ENCODE measurements around the gene GALNT9.

Gene GALNT9

DNA sequence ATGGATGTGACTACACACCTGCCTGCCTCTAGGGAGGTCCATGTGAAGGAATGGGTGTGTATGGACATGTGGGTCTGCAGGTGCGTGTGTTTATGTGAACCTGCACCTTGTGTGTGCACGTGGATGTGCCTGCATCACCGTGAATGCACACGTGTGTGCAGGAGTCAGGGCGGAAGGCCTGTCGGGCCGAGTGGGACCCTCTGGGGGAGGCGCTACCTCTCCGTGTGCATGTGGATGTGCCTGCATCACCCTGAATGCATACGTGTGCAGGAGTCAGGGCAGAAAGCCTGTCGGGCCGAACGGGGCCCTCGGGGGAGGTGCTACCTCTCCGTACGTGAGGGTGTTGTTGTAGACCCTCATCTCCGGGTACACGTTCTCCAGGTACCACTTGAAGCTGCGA lies 128.6 kb downstream of the GALNT9 start:
- H3K4me3 ChIP-seq (ENCODE audit: low read depth, low read length), result no peak overlapping the region
- no peak for DNase-seq (ENCODE audit: low read depth, low spot score)
- POLR2A ChIA-PET, result no interaction called here
- CTCF ChIA-PET, result no interaction called here
- TF ChIP-seq, protein P1, sequence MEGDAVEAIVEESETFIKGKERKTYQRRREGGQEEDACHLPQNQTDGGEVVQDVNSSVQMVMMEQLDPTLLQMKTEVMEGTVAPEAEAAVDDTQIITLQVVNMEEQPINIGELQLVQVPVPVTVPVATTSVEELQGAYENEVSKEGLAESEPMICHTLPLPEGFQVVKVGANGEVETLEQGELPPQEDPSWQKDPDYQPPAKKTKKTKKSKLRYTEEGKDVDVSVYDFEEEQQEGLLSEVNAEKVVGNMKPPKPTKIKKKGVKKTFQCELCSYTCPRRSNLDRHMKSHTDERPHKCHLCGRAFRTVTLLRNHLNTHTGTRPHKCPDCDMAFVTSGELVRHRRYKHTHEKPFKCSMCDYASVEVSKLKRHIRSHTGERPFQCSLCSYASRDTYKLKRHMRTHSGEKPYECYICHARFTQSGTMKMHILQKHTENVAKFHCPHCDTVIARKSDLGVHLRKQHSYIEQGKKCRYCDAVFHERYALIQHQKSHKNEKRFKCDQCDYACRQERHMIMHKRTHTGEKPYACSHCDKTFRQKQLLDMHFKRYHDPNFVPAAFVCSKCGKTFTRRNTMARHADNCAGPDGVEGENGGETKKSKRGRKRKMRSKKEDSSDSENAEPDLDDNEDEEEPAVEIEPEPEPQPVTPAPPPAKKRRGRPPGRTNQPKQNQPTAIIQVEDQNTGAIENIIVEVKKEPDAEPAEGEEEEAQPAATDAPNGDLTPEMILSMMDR (IDR thresholded peaks at IDR 0.05; ENCODE audit: insufficient read depth, low read length, missing control alignments), result no peak

DNA sequence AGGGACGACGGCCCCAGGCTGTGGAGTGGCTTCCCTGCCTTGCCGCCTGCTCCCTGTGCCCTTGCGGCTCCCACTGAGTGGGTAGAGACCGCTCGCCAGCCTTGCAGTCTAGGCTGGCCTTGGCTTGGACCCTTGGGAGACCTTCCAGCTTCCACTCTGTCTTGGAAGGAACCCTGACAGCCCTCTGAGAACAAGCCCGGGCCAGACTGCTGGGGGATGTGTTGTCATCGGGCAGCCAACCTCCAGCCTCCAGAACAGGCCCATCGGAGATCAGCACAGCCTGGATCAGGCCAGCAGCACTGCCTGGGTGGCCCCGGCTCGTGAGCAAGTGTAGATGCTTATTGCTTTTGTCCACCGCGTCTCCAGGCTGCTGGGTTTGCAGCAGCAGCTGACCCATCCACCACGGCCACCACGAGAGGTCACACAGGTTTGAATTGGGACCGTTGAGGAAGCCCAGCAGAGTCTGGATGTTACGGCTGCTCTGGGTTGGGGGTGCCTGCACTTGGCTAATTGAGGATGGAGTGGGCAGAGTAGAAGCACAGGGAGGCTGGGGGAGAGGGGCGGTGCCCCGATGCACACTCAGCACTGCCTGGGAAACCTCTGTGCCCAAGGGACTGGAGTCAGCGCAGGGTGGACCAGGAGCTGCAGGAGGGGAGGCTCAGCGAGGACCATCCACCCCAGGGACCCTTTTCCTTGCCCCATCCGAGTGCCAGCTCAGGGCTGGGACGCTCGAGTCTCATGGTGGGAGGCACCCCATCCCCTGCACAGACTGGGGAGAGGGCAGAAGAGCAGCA lies 129.7 kb downstream of the GALNT9 start:
- TF ChIP-seq, protein P1 (IDR thresholded peaks at IDR 0.05; ENCODE audit: insufficient read depth, low read length, missing control alignments), result no peak
- ChIA-PET POLR2A (no interaction called here), CTCF (no interaction called here)
- no peak overlapping the region for H3K4me3 ChIP-seq (ENCODE audit: low read depth, low read length)
- DNase-seq (ENCODE audit: low read depth, low spot score), result no peak

DNA sequence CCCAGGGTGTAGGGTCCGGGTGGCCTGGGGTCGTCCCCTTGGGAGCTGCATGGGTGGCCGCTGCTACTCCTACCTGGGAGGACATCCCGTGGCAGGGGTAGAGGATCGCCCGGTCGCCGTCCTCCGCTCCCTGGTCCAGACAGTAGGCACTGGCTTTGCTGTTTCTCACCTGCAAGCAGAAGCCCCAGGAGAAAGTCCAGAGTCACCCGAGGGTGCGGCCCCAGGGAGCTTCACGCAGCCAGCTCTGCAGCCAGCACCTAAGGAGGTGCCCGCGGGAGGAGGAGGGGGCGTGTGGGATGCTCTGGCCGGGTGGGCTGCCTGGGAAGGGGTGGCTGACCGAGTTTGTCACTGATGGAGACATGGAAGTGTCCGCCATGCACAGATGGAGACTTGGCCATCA lies 130.3 kb downstream of the GALNT9 start:
- POLR2A ChIA-PET, result no interaction called here
- DNase-seq (ENCODE audit: low read depth, low spot score), result no peak
- CTCF ChIA-PET, result no interaction called here
- TF ChIP-seq, protein P1 (IDR thresholded peaks at IDR 0.05; ENCODE audit: insufficient read depth, low read length, missing control alignments), result no peak
- H3K4me3 ChIP-seq (ENCODE audit: low read depth, low read length), result no peak overlapping the region

DNA sequence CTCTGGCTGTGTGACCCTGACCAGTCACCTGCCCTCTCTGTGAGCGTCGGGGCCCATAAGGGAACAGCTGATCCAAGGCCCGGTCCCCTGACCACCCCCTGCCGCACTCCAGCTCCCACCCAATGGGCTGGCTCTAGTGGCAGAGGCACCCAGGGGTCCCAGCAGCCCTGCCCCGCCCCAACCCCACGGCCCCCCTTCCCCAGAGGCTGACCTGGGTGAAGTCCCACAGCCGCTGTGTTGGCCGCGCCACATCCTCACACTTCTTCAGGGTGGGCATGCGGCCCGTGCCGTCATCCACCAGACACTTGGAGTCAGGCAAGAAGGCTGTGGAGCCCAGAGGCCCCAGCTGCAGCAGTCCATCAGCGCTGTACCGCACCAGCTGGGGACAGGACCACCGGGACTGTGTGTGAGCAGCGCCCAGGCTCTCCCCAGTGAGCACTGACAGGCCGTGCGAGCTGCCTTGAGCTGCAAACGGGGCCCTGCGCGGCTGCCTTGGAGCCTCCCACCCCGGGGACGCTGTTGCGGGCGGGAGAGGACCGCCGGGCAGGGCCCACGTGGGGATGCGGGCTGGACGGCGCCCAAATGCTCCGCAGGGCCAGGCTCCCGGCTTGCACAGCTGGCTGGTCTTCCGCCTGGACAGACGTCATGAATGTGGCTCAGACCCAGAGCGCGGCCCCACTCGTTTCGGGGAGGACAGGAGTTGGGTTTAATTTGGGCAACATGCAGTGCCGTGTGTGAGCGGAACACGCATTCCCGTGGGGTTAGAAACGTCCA lies 131.6 kb downstream of the GALNT9 start:
- TF ChIP-seq, protein P1 (IDR thresholded peaks at IDR 0.05; ENCODE audit: insufficient read depth, low read length, missing control alignments), result no peak
- POLR2A ChIA-PET, result no interaction called here
- no peak for DNase-seq (ENCODE audit: low read depth, low spot score)
- CTCF ChIA-PET, result no interaction called here
- no peak overlapping the region for H3K4me3 ChIP-seq (ENCODE audit: low read depth, low read length)

DNA sequence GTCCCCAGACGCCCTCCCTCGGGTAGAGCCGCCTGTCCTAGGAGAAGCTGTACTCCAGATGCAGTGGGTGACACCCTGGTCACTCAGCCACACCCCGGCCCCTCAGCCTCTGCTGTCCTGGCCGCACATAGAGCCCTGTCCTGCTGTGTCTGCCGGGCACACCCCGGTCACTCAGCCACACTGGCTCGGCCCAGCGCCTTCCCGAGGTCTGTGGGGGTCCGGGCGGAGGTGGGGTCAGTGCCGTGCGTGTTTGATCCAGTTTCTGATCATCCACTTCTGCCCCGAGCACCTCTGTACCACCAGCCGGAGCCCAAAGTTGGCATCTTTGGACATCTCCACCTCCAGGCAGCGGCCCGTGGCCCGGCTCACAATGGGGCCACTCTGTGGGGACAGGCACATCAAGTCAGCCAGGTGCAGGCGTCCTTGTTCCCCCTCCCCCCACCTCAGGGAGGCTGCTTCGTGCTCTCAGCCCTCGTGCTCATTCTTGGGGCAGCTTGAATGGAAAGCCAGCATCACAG lies 132.5 kb downstream of the GALNT9 start:
- ChIA-PET CTCF (interaction anchor here (0.7 kb wide), 1 partner anchor 418 kb away, joined by 3 read pairs; no protein-coding TSS in a partner anchor), POLR2A (no interaction called here)
- no peak for DNase-seq (ENCODE audit: low read depth, low spot score)
- no peak overlapping the region for H3K4me3 ChIP-seq (ENCODE audit: low read depth, low read length)
- TF ChIP-seq, protein P1 (IDR thresholded peaks at IDR 0.05; ENCODE audit: insufficient read depth, low read length, missing control alignments), result no peak

All from AG04449 (cell line).